Dedifferentiated amniotic fluid mesenchymal stem cell (primary cell): Measurements from ENCODE around the gene SAMD4A.

Experiments
- DNase-seq: peaks from one replicate; pipeline ENCODE4 v3.0.0-alpha.2; 2016; ENCODE audit errors: extremely low spot score

The SAMD4A gene

GRCh38 chr14:54781961-54782750 is 215.2 kb downstream of the SAMD4A start:
- DNase-seq: no peak

DNA sequence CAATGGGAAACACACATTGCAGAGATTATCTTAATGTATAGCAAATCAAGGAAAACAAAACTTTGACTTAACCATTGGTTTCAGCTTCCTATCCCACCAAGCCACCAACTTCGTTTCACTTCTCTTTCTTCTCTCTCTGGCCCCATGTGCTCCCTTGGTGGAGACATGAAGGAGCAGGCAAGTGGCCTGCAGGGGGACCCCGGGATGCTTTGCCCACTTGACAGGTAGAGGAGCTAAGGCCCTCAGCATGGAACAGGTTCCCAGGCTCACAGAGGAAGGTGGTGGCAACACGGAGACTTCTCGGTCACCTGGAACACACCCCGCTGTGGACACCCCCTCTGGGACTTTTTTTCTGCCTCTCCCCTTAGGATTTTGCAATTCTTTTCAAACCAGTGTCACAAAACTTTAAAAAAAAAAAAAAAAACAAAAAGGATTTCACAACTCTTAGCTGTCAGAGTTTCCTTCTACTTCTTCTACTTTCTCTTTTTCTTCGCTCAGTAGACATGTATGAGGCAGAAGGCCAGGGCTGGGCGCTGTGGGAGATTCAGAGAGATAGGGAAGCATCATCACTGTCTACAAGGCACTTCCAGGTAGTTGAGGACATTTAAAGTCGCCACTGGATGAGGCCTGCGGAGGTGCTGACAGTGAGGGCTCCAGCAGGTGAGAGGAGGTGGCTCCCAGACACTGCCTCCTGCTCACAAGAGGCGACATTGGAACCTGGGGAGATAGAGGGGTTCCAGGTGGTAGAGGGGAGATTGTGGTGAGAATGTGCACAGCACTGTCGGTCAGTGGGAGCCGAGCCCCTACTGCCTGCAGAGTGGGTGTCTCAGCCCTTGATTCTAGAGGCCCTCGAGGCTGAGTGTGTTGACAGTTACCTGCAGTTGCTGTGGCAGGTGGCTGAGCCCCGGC is 216.1 kb downstream of the SAMD4A start:
- DNase-seq: no peak

DNA sequence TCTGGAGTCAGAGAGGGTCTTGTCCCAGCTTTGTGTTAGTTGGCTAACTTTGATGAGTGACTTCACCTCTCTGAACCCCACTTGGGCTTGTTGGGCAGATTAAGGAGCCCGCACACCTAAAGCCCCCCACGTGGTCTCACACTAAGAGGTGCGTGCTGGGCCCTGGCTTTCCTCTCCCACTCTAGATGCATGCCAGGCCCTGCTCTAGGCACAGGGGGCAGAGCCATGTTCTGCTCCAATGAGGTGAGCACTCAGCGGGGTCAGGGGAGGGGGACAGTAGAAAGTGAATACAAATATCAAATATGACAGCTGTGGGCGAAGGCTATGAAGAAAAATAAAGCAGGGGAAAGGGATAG is 216.7 kb downstream of the SAMD4A start:
- DNase-seq: no peak

DNA sequence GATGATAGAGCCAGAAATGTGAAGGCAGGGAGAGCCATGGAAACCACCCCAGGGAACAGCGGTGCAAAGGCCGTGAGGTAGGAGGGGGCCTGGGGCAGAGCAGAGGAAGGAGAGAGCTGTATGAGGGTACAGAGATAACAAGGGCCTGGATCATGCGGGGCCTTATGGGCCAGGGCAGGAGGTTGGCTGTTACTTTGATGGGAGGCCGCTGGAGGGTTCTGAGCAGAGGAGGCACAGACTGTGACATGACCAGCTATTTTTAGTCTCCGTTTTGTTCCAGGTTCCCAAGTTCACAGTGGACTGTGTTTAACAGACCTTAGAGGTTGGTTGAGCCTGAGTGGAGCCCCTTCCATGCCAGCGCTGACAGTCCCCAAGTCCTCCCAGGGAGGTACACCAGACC is 217.1 kb downstream of the SAMD4A start:
- no peak for DNase-seq

- no peak for DNase-seq
Measured at GRCh38 chr14:54784657-54785056, 217.7 kb downstream of the SAMD4A start.

GRCh38 chr14:54785136-54785777 is 218.3 kb downstream of the SAMD4A start:
- DNase-seq: no peak

- no peak for DNase-seq
Measured at GRCh38 chr14:54785778-54786770, 219.1 kb downstream of the SAMD4A start.

- no peak for DNase-seq
Measured at GRCh38 chr14:54786838-54787237, 219.9 kb downstream of the SAMD4A start.

DNA sequence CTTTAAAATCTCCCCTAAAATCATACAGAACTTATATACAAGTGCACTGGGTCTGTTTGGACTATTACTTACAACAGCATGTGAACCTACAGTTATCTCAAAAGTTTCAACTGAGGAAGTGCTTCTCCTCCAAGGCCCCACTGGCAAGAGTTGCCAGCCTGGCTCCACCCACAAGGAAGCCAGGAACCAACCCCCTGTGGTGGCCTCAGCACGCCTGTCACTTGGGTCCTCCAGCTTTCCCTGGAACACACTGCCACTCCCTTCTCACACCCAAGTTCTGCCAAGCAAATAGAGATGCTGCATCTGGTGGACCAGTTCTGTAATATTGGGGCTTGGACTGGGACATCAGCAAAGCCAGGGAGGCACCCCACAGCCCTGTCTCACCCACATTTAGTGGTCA is 220.3 kb downstream of the SAMD4A start:
- no peak for DNase-seq

- DNase-seq: no peak
Measured at GRCh38 chr14:54788701-54789100, 221.8 kb downstream of the SAMD4A start.

- no peak for DNase-seq
Measured at GRCh38 chr14:54789166-54789565, 222.2 kb downstream of the SAMD4A start.

- DNase-seq: no peak
Measured at GRCh38 chr14:54789781-54790480, 223.0 kb downstream of the SAMD4A start.

DNA sequence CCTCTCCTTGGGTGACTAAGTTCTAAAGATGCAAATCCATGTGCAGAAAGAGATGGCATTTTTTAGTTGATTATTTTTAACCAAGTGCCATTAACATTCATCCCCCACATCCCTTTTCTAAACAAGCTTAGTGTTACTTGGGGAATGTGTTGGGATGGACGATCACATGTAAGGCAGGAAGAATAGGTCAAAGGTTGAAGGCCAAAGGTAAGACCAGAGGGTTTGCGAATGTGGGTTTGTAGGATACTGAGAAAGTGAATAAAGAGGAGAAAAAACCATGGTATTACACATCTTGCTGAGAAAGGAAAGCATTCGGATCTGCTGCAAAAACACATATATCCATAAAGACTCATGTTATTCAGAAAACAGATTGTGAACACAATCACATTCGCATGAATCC is 224.1 kb downstream of the SAMD4A start:
- DNase-seq: no peak

- no peak for DNase-seq
Measured at GRCh38 chr14:54792288-54792687, 225.4 kb downstream of the SAMD4A start.

DNA sequence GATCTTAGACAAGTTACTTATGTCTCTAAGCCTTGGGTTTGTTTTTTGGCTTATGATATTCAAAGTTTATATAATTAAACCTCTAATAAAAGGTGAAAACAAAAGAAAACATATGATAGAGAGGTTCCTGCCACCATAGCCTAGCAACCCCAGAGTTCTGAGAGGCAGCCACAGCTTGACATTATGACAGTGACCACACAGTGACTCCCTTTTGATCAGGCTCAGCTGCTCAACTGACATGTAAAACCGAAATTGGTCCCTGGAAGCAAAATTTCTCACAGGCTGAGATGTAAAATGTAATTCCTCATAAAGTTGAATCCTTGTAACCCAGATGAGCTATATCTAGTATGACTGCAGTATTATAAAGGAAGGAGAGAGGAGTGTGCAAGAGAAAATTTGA is 227.2 kb downstream of the SAMD4A start:
- DNase-seq: no peak

DNA sequence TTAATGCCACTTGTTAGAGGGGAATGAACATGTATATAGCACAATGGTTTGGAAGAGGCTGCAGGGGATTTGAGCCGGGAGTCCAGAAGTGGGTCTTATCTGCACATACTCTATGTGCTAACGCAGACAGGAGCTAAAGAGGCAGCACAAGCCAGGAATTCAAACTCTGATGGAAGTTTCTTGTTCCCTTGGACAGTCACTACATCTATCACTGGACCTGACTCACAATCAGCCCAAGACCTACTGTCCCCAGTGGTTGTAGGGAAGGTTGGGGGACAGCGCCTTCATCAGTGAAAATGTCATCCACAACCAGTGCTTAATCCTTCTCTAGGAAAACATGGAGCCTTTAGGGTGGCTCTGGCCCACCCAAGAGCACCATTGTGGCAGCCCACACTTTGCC is 227.9 kb downstream of the SAMD4A start:
- no peak for DNase-seq

GRCh38 chr14:54796961-54797360 is 230.0 kb downstream of the SAMD4A start:
- peak; percentile 34 for DNase-seq

- DNase-seq: no peak
Measured at GRCh38 chr14:54797556-54797955, 230.6 kb downstream of the SAMD4A start.

- no peak for DNase-seq
Measured at GRCh38 chr14:54797986-54798385, 231.1 kb downstream of the SAMD4A start.

GRCh38 chr14:54798465-54799124 is 231.7 kb downstream of the SAMD4A start:
- DNase-seq: no peak
